Suppressor macrophage treated with lipopolysaccharide for 1 hour (primary cell): Measurements from ENCODE around the gene HTR6.

Experiments
- DNase-seq, 3 donors: peaks; one replicate each; pipeline ENCODE4 v3.0.0-alpha.2; 2020 to 2022

HTR6 gene

GRCh38 chr1:19639999-19640362, 24.7 kb upstream of the HTR6 start:
- no peak for DNase-seq

- no peak for DNase-seq
Measured at GRCh38 chr1:19640363-19641316, 24.0 kb upstream of the HTR6 start.

GRCh38 chr1:19643121-19643520, 21.6 kb upstream of the HTR6 start:
- peak; percentile 62 to 74 (median 65) for DNase-seq

GRCh38 chr1:19643602-19644394, 20.9 kb upstream of the HTR6 start, which contains the start of gene NBL1:
TSS of gene NBL1 (plus strand) at chr1:19644311. CDS start at chr1:19655031, 10,720 bp downstream.
- peak; percentile 71 to 92 (median 74) for DNase-seq

GRCh38 chr1:19644395-19644680, 20.3 kb upstream of the HTR6 start:
- DNase-seq: peak in 1 of 3 donors; percentile 24

GRCh38 chr1:19644681-19645410, 19.8 kb upstream of the HTR6 start:
- peak; percentile 36 to 69 (median 47) for DNase-seq

GRCh38 chr1:19645411-19646251, 19.0 kb upstream of the HTR6 start:
- peak in 2 of 3 donors; percentile 30 to 33 for DNase-seq

- peak; percentile 43 to 60 (median 52) for DNase-seq
Measured at GRCh38 chr1:19646377-19647319, 18.0 kb upstream of the HTR6 start.

- DNase-seq: no peak
Measured at GRCh38 chr1:19647643-19648042, 17.0 kb upstream of the HTR6 start.

GRCh38 chr1:19648239-19648638, 16.4 kb upstream of the HTR6 start:
- no peak for DNase-seq

GRCh38 chr1:19648689-19649088, 16.0 kb upstream of the HTR6 start:
- DNase-seq: peak in 1 of 3 donors; percentile 8

- peak; percentile 39 to 71 (median 68) for DNase-seq
Measured at GRCh38 chr1:19650416-19651140, 14.1 kb upstream of the HTR6 start.

- peak; percentile 63 to 80 (median 75) for DNase-seq
Measured at GRCh38 chr1:19651141-19651737, 13.4 kb upstream of the HTR6 start.

- DNase-seq: no peak
Measured at GRCh38 chr1:19654386-19654785, 10.3 kb upstream of the HTR6 start.

- DNase-seq: no peak
Measured at GRCh38 chr1:19654886-19655717, 9.6 kb upstream of the HTR6 start.

GRCh38 chr1:19655718-19656080, 9.0 kb upstream of the HTR6 start:
- DNase-seq: no peak

- peak in 1 of 3 donors; percentile 30 for DNase-seq
Measured at GRCh38 chr1:19656134-19656779, 8.4 kb upstream of the HTR6 start.

GRCh38 chr1:19656780-19657466, 7.8 kb upstream of the HTR6 start:
- DNase-seq: no peak
